Measurements from ENCODE around the gene ADSL. TPM values are rescaled to one million over a fixed set of nuclear protein-coding genes. Genes with fewer than 3 reads are reported as not detected.
"Not testable (repeated sequence)": the region's sequence is repeated elsewhere in the genome, so short reads cannot be mapped to it uniquely, and the experiment has no call there.

Gene ADSL
- total RNA-seq, 1 donor from 2014 or later, result 110 TPM

DNA sequence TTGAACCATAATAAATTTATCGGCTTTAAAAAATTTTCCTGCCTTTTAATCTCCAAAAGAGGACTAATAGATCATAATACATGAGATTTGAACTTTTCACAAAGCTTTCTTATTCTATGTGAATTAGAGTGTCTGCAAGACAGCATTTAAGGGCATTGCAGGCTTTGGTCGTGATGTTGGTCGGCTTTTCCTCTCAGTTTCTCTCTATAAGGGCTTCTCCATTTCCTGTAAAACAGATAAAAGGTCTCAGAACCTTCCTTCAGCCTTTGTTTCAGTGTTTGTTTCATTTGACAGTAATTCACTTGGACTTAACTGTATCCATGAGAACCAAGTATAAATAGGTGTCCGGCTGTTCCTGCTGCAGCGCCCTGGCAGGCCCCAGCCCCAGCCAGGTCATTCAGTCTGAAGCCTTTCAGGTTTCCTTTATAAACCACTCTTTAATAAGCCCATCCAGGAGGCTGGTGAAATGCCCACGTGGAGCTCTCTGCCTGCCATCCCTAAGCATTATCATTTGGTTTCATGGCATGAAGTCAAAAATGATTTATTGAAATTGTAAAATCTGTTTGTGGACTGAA lies 37.2 kb upstream of the ADSL start:
- no peak for DNase-seq (ENCODE audit: low read depth)
- Histone ChIP-seq H3K27me3 (ENCODE audit: control insufficient read depth, insufficient read depth, low read length) (no peaks in the 10 kb centered on the region), H3K36me3 (ENCODE audit: control insufficient read depth, insufficient read depth, low read length) (peaks cover 5% of the 10 kb centered on the region), H3K4me3 (ENCODE audit: low read depth, low read length) (no peak overlapping the region)
- no peak for FAIRE-seq
- TF ChIP-seq, protein P1, sequence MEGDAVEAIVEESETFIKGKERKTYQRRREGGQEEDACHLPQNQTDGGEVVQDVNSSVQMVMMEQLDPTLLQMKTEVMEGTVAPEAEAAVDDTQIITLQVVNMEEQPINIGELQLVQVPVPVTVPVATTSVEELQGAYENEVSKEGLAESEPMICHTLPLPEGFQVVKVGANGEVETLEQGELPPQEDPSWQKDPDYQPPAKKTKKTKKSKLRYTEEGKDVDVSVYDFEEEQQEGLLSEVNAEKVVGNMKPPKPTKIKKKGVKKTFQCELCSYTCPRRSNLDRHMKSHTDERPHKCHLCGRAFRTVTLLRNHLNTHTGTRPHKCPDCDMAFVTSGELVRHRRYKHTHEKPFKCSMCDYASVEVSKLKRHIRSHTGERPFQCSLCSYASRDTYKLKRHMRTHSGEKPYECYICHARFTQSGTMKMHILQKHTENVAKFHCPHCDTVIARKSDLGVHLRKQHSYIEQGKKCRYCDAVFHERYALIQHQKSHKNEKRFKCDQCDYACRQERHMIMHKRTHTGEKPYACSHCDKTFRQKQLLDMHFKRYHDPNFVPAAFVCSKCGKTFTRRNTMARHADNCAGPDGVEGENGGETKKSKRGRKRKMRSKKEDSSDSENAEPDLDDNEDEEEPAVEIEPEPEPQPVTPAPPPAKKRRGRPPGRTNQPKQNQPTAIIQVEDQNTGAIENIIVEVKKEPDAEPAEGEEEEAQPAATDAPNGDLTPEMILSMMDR (IDR thresholded peaks at IDR 0.05; ENCODE audit: insufficient read depth, low read length, severe bottlenecking), result no peak

DNA sequence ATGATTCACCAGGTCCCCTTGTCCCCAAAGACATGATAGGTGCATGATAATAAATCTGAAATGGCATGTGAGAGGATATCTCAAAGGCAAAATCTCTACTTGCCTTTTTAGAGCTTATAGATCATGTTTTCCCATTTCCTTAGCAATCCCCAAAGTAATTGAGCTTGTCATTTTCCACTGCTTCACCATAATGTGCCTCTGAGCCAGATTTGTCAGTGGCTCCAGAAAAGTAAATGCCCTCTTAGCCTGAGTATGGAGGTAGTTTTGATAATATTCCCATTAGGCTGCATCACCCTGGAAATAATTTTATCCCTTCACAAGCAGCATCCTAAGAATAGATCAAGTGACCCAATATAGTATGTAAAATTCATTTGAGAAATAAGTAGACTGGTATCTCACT lies 36.7 kb upstream of the ADSL start:
- FAIRE-seq (no peak), DNase-seq (ENCODE audit: low read depth) (no peak)
- TF ChIP-seq, protein P1 (IDR thresholded peaks at IDR 0.05; ENCODE audit: insufficient read depth, low read length, severe bottlenecking), result no peak
- peaks cover 7% of the 10 kb centered on the region for H3K36me3 ChIP-seq (ENCODE audit: control insufficient read depth, insufficient read depth, low read length)
- H3K27me3 ChIP-seq (ENCODE audit: control insufficient read depth, insufficient read depth, low read length), result no peaks in the 10 kb centered on the region
- no peak overlapping the region for H3K4me3 ChIP-seq (ENCODE audit: low read depth, low read length)

DNA sequence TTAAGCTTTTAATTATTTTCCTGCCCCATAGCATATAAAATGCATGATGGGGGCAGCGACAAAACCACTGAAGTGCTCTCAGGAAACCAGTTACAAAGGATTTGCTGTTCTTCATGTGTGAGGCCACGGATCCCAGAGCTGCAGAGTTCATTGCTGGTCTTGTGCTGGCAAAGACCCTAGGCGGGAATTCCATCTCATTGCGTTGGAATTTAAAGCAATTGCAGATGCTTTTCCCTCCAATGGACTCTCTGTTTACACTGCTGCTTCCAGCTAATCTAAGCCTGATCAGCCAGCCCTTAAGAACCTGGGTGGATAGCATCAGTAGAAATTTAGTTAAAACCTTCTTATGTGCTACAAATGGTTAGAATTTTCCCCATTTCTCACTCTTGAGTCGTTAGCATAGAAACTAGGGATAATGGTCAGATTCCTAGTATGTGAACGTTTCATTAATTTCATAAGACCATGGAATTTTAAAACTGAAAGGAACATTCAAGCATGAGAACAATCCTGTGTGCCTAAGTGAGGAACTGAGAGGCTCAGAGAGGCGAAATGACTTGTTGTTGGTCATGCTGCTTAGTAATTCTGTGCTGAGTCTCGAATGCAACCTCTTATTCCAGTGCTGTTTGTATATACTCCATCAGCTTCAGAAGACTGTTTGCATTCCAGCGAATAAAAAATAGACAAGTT lies 36.1 kb upstream of the ADSL start:
- H3K4me3 ChIP-seq (ENCODE audit: low read depth, low read length), result no peak overlapping the region
- H3K27me3 ChIP-seq (ENCODE audit: control insufficient read depth, insufficient read depth, low read length), result no peaks in the 10 kb centered on the region
- H3K36me3 ChIP-seq (ENCODE audit: control insufficient read depth, insufficient read depth, low read length), result peaks cover 7% of the 10 kb centered on the region
- no peak for DNase-seq (ENCODE audit: low read depth)
- no peak for FAIRE-seq
- TF ChIP-seq, protein P1 (IDR thresholded peaks at IDR 0.05; ENCODE audit: insufficient read depth, low read length, severe bottlenecking), result no peak

DNA sequence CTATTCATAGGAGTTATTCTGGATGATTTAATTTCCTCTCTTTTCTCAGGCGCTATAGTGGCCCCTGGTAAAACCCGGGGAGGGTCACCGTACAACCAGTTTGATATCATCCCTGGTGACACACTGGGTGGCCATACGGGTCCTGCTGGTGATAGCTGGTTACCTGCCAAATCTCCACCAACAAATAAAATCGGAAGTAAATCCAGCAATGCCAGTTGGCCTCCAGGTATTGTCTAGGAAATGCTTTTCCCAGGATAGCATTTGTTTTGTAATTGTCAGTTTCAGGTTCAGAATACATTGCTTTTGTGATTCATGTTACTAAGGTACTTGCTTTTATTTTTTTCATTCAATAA lies 35.6 kb upstream of the ADSL start:
- peaks cover 9% of the 10 kb centered on the region for H3K36me3 ChIP-seq (ENCODE audit: control insufficient read depth, insufficient read depth, low read length)
- no peak for DNase-seq (ENCODE audit: low read depth)
- H3K4me3 ChIP-seq (ENCODE audit: low read depth, low read length), result no peak overlapping the region
- TF ChIP-seq, protein P1 (IDR thresholded peaks at IDR 0.05; ENCODE audit: insufficient read depth, low read length, severe bottlenecking), result no peak
- H3K27me3 ChIP-seq (ENCODE audit: control insufficient read depth, insufficient read depth, low read length), result no peaks in the 10 kb centered on the region
- no peak for FAIRE-seq

DNA sequence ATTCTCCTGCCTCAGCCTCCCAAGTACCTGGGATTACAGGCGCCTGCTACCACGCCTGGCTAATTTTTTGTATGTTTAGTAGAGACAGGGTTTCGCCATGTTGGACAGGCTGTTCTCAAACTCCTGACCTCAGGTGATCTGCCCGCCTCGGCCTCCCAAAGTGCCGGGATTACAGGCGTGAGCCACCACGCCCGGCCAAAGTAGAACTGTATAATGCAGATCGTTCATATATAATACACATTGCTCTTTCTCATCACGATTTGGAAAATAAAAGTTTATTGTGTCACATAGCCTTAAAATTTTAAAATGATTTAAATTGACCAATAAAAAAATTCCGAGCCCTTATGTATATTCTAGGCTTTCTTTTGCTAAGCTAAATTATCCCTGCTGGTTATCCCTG lies 34.7 kb upstream of the ADSL start:
- not testable (repeated sequence) for FAIRE-seq; H3K4me3 ChIP-seq (ENCODE audit: low read depth, low read length); H3K27me3 ChIP-seq (ENCODE audit: control insufficient read depth, insufficient read depth, low read length); H3K36me3 ChIP-seq (ENCODE audit: control insufficient read depth, insufficient read depth, low read length); DNase-seq (ENCODE audit: low read depth)

DNA sequence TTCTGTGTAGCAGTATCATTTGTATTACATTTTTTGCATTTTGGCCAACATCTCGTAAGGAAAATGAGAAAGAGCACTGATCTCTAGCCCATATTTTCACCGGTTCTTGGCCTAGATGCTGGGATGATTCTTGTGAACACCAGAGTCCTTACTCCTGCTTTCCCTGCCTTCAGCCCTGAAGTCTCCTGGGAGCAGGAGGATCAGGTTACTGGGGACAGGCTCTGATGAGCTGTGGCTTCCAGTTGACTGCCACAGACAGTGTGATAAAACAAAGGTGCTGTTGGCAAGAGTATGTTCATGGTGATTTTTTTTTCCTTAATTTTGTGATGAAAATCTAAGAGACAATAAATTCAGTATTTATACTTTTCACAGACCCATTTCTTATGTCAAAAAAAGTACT lies 34.2 kb upstream of the ADSL start:
- DNase-seq (ENCODE audit: low read depth) (no peak), FAIRE-seq (no peak)
- TF ChIP-seq, protein P1 (IDR thresholded peaks at IDR 0.05; ENCODE audit: insufficient read depth, low read length, severe bottlenecking), result no peak
- H3K27me3 ChIP-seq (ENCODE audit: control insufficient read depth, insufficient read depth, low read length), result no peaks in the 10 kb centered on the region
- peaks cover 9% of the 10 kb centered on the region for H3K36me3 ChIP-seq (ENCODE audit: control insufficient read depth, insufficient read depth, low read length)
- H3K4me3 ChIP-seq (ENCODE audit: low read depth, low read length), result no peak overlapping the region

All from bronchial epithelial cell (primary cell).